Esophagus muscularis mucosa (tissue), 4 donors: ENCODE results near the gene SH3GL2. TPM values are rescaled to one million over a fixed set of nuclear protein-coding genes. Genes with fewer than 3 reads are reported as not detected.

Experiments
- DNase-seq: peaks from one replicate; pipeline ENCODE4 v3.0.0-alpha.2; 2017; ENCODE audit errors: extremely low spot score
- H3K27ac ChIP-seq, 4 donors: fragments of 200-600 bp; sonication (generic); replicated peaks in 1 of 4; 1 replicate in 3 of 4; 2 replicates in 1 of 4; pipeline ENCODE4 v1.5.1; 2016 to 2019; ENCODE audit warnings: mild to moderate bottlenecking in 1 of 4
- H3K27me3 ChIP-seq, 4 donors: fragments of 200-600 bp; sonication (generic); one replicate each; pipeline versions ENCODE4 v1.5.1 to v1.6.0; 2016 to 2019
- H3K36me3 ChIP-seq, 4 donors: fragments of 200-600 bp; sonication (generic); one replicate each; pipeline ENCODE4 v1.5.1; 2016 to 2019
- H3K4me1 ChIP-seq, 4 donors: fragments of 200-600 bp; sonication (generic); one replicate each; pipeline ENCODE4 v1.5.1; 2016 to 2019
- H3K4me3 ChIP-seq, 4 donors: fragments of 200-600 bp; sonication (generic); 1 replicate in 2 of 4; 2 replicates in 2 of 4; pipeline ENCODE4 v1.5.1; 2016 to 2019; ENCODE audit warnings: mild to moderate bottlenecking in 4 of 4, moderate library complexity in 1 of 4
- H3K9me3 ChIP-seq, 4 donors: fragments of 200-600 bp; sonication (generic); 1 replicate in 3 of 4; 2 replicates in 1 of 4; pipeline ENCODE4 v1.5.1; 2016 to 2019
- EP300 ChIP-seq: sonication (generic); formaldehyde crosslinking; IDR thresholded peaks from one replicate; pipeline ENCODE4 v1.6.1; 2017; ENCODE audit warnings: antibody characterized with exemption
- POLR2A ChIP-seq: fragments of 450-650 bp; IDR thresholded peaks from one replicate; pipeline ENCODE4 v1.6.1; 2017; ENCODE audit warnings: antibody characterized with exemption, moderate library complexity, mild to moderate bottlenecking, low read depth
- POLR2AphosphoS5 ChIP-seq, 2 donors: sonication (generic); formaldehyde crosslinking; IDR thresholded peaks; one replicate each; pipeline ENCODE4 v1.6.1; 2017; ENCODE audit warnings: antibody characterized with exemption in 2 of 2
- WGBS: methylation state at CpG from one replicate; pipeline ENCODE4 v1.1.5; 2018; 5-methylcytosine and 5-hydroxymethylcytosine counted together
- intact Hi-C: fragments of 100-400 bp; cut with DNase I; formaldehyde crosslinking; loops from one replicate; pipeline ENCODE4 v1.15.1; 2023
- total RNA-seq, 4 donors: library from RNA; depleted of rRNA; stranded (reverse); fragments of >200 nt; gene quantifications; one replicate each; pipeline versions ENCODE4 v1.1.0 to v1.2.1, GENCODE V29; 2016
- TF ChIP-seq, protein P1 (sequence below), 3 experiments: fragments of 200-600 bp in 2 of 3; fragments of 450-650 bp in 1 of 3; sonication (generic) in 2 of 3; IDR thresholded peaks; one replicate each; pipeline ENCODE4 v1.5.1; 2017 to 2019; ENCODE audit warnings: antibody characterized with exemption in 3 of 3, mild to moderate bottlenecking in 2 of 3, moderate library complexity in 1 of 3

The SH3GL2 gene
- total RNA-seq, 4 donors from 2014 or later, result 3.3 to 6.7 (median 5.2) TPM

DNA sequence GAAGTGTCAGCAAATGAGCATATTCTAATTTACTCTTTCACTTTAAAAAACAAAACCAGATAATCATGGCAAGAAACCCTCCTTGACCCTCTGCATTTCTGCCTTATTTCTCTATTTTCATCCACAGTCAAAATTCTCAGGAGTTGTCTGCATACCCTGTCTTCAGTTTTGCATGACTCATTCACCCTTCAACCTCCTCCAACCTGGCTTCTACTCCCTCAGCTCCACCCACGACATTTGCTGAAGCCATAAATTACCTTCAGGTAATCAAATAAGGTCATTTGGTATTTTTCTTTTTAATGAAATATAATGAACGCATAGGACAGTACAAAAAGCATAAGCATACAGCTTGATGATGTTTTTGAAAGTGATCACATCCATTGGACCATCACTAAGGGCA is 27.8 kb upstream of the SH3GL2 start:
- WGBS, result 90% methylated on average over 2 of the region's 2 CpGs
- Histone ChIP-seq H3K36me3 (no peaks in the 10 kb centered on the region), H3K27ac (no peak overlapping the region), H3K27me3 (no peaks in the 10 kb centered on the region), H3K9me3 (peaks cover 0 to 22% (median 8%) of the 10 kb centered on the region in 4 donors), H3K4me3 (no peak overlapping the region), H3K4me1 (no peaks in the 10 kb centered on the region)
- intact Hi-C loops, result no loop called here
- TF ChIP-seq EP300, result no peak
- TF ChIP-seq, protein P1, sequence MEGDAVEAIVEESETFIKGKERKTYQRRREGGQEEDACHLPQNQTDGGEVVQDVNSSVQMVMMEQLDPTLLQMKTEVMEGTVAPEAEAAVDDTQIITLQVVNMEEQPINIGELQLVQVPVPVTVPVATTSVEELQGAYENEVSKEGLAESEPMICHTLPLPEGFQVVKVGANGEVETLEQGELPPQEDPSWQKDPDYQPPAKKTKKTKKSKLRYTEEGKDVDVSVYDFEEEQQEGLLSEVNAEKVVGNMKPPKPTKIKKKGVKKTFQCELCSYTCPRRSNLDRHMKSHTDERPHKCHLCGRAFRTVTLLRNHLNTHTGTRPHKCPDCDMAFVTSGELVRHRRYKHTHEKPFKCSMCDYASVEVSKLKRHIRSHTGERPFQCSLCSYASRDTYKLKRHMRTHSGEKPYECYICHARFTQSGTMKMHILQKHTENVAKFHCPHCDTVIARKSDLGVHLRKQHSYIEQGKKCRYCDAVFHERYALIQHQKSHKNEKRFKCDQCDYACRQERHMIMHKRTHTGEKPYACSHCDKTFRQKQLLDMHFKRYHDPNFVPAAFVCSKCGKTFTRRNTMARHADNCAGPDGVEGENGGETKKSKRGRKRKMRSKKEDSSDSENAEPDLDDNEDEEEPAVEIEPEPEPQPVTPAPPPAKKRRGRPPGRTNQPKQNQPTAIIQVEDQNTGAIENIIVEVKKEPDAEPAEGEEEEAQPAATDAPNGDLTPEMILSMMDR (IDR thresholded peaks at IDR 0.05), result no peak
- DNase-seq, result no peak

DNA sequence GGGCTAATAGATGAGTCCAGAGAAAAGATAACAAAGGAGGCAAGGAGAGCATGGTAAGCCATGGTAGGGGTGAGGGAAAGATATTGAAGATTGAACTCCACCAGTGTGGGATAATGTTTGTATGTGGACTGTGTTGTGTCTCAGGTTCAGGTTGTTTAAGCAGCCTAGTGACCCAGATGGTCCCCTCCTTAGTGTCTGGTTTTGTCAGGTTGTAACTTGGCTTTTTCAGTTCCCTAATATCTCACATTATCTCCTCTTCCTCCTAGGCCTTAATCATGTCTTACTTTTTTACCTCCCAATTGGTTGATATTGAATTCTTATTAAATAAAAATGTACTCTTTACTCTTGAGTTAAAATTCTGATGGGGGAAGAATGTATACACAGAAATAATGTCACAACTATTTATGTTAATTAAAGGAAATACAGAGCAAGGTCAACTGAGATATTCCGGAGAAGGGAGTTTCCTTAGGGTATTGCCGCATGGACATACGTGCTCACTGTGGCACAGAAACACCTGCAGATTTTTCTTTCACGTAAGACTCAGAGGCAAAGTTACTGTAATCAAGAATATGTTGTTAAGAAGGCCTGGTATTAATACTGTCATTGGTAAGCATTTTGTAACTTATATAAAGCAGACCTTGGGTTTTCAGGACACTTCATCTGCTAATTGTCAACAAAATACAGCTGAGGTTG is 23.4 kb upstream of the SH3GL2 start:
- DNase-seq, result no peak
- no peaks in the 10 kb centered on the region for H3K36me3 ChIP-seq
- intact Hi-C loops, result no loop called here
- H3K27ac ChIP-seq, result no peak overlapping the region
- H3K4me1 ChIP-seq, result no peaks in the 10 kb centered on the region
- H3K4me3 ChIP-seq, result no peak overlapping the region
- peaks cover 0 to under 1% (median 0%) of the 10 kb centered on the region in 4 donors for H3K9me3 ChIP-seq
- 65% methylated on average over 4 of the region's 4 CpGs for WGBS
- TF ChIP-seq POLR2A (no peak), EP300 (no peak), POLR2AphosphoS5 (IDR thresholded peaks at IDR 0.05) (no peak)
- TF ChIP-seq, protein P1 (IDR thresholded peaks at IDR 0.05), result no peak
- no peaks in the 10 kb centered on the region for H3K27me3 ChIP-seq

DNA sequence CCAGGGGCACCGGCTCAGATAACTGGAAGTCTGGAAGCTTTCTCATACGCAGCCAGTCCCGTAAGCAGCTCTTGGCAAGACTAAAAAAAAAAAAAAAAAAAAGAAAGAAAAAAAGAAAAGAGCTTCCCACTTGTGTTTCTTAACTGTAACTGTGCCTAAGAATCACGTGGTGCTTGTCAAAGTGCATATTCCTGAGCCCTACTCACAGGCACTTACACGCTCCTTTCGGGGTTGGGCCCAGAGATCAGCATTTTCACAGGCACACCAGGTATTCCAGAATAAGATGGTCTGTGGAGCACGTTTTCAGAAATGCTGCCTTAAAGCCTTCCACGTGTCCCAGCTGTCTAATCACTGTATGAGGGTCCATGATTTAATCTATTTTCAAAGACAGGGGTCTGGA is 22.6 kb upstream of the SH3GL2 start:
- no peaks in the 10 kb centered on the region for H3K27me3 ChIP-seq
- no peaks in the 10 kb centered on the region for H3K4me1 ChIP-seq
- no peak overlapping the region for H3K27ac ChIP-seq
- H3K4me3 ChIP-seq, result no peak overlapping the region
- 73% methylated on average over 8 of the region's 8 CpGs for WGBS
- TF ChIP-seq POLR2AphosphoS5 (IDR thresholded peaks at IDR 0.05) (no peak), POLR2A (no peak), EP300 (no peak)
- TF ChIP-seq, protein P1 (IDR thresholded peaks at IDR 0.05), result no peak
- H3K36me3 ChIP-seq, result no peaks in the 10 kb centered on the region
- no peaks in the 10 kb centered on the region for H3K9me3 ChIP-seq
- intact Hi-C loops, result no loop called here
- no peak for DNase-seq

DNA sequence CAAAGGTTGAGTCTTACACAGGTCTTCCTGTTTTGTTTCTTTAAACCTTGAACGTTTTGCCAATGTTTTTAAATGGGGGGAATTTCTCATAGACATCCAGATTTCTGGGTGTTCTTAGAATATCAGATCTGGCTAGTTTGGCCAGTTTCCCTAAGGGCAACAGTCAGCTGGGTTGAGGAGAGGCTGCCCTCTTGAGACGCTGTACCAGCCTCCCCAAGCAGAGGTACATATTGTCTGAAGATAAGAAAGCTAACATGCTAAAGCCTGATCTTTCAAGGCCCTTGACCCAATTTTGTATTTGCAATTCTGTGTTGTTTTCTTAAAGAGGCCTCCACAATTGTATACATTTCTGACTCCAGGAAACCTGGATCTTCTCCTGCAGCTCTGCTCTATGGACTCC is 21.9 kb upstream of the SH3GL2 start:
- no peak overlapping the region for H3K27ac ChIP-seq
- TF ChIP-seq EP300 (no peak), POLR2AphosphoS5 (IDR thresholded peaks at IDR 0.05) (no peak), POLR2A (no peak)
- TF ChIP-seq, protein P1 (IDR thresholded peaks at IDR 0.05), result no peak
- intact Hi-C loops, result no loop called here
- 31% methylated on average over 2 of the region's 2 CpGs for WGBS
- H3K9me3 ChIP-seq, result no peaks in the 10 kb centered on the region
- DNase-seq, result no peak
- no peak overlapping the region for H3K4me3 ChIP-seq
- H3K36me3 ChIP-seq, result no peaks in the 10 kb centered on the region
- H3K4me1 ChIP-seq, result no peaks in the 10 kb centered on the region
- no peaks in the 10 kb centered on the region for H3K27me3 ChIP-seq

DNA sequence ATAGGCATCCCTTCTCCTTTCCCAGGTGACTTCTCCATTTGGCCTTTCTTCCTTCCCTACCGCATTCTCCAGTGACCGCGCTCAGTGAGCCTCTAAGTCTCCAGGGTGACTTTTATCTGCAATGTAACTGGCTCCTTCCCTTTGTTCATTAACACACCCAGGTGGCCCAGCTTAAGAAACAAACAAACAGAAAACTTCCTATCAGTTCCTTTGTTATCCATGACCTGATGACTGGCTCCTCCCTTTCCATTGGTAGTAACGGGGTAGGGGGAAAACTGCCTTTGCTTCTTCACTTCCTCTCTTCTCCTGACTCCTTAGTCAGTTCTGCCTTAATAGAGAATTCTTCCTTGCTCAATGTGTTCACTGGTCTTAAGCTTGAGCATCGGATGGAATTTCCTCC is 7.0 kb upstream of the SH3GL2 start:
- Histone ChIP-seq H3K27me3 (no peaks in the 10 kb centered on the region), H3K36me3 (no peaks in the 10 kb centered on the region), H3K27ac (no peak overlapping the region), H3K9me3 (no peaks in the 10 kb centered on the region), H3K4me1 (no peaks in the 10 kb centered on the region), H3K4me3 (no peak overlapping the region)
- WGBS, result 69% methylated on average over 5 of the region's 5 CpGs
- TF ChIP-seq POLR2A (no peak), EP300 (no peak), POLR2AphosphoS5 (IDR thresholded peaks at IDR 0.05) (no peak)
- TF ChIP-seq, protein P1 (IDR thresholded peaks at IDR 0.05), result no peak
- intact Hi-C loops, result no loop called here
- no peak for DNase-seq
